Body of pancreas (tissue), 4 donors: ENCODE results near the gene SRRM5. TPM values are rescaled to one million over a fixed set of nuclear protein-coding genes. Genes with fewer than 3 reads are reported as not detected.
"Not testable (repeated sequence)": the region's sequence is repeated elsewhere in the genome, so short reads cannot be mapped to it uniquely, and the experiment has no call there.

Source experiments
- ATAC-seq: fragments of 150-250 bp; one replicate; pipeline ENCODE4 v1.9.1; 2016
- DNase-seq, 4 donors: peaks; one replicate each; pipeline ENCODE4 v3.0.0-alpha.2; 2019
- H3K27ac ChIP-seq, 4 donors: fragments of 200-600 bp; sonication (generic); 1 replicate in 3 of 4; 2 replicates in 1 of 4; pipeline versions ENCODE4 v1.5.1 to v1.6.1; 2016 to 2019; ENCODE audit warnings: mild to moderate bottlenecking in 1 of 4, mixed read lengths in 1 of 4, moderate library complexity in 1 of 4
- H3K27me3 ChIP-seq, 2 donors: fragments of 200-600 bp; sonication (generic); one replicate each; pipeline ENCODE4 v1.6.0; 2016; ENCODE audit warnings: mild to moderate bottlenecking in 1 of 2
- H3K36me3 ChIP-seq, 2 donors: fragments of 200-600 bp; sonication (generic); replicated peaks in 1 of 2; 2 replicates each; pipeline ENCODE4 v1.5.1; 2016; ENCODE audit warnings: low read depth in 2 of 2; ENCODE audit not compliant: insufficient read depth in 1 of 2
- H3K4me1 ChIP-seq: fragments of 200-600 bp; sonication (generic); one replicate; pipeline ENCODE4 v1.6.0; 2016
- H3K4me3 ChIP-seq, 2 donors: fragments of 200-600 bp; sonication (generic); 1 replicate in 1 of 2; 2 replicates in 1 of 2; pipeline ENCODE4 v1.5.1; 2016 to 2019
- H3K9me3 ChIP-seq, 3 donors: fragments of 200-600 bp; sonication (generic); 1 replicate in 2 of 3; 2 replicates in 1 of 3; pipeline ENCODE4 v1.5.1; 2016
- POLR2A ChIP-seq, 3 donors: fragments of 450-650 bp; IDR thresholded peaks; one replicate each; pipeline ENCODE4 v1.6.1; 2016; ENCODE audit warnings: antibody characterized with exemption in 3 of 3, mild to moderate bottlenecking in 2 of 3
- WGBS, 2 donors: methylation state at CpG; one replicate each; pipeline ENCODE4 v1.1.5; 2017; 5-methylcytosine and 5-hydroxymethylcytosine counted together
- intact Hi-C: fragments of 100-400 bp; cut with DNase I; formaldehyde crosslinking; loops from one replicate; pipeline ENCODE4 v1.15.1; 2023
- total RNA-seq, 2 donors: library from RNA; depleted of rRNA; stranded (reverse); fragments of >200 nt; gene quantifications; one replicate each; pipeline ENCODE4 v1.1.0, GENCODE V29; 2016
- TF ChIP-seq, protein P1 (sequence below), 7 experiments: fragments of 450-650 bp in 4 of 7; fragments of 200-600 bp in 3 of 7; sonication (generic) in 3 of 7; IDR thresholded peaks; one replicate each; pipeline ENCODE4 v1.5.1; 2016 to 2019; ENCODE audit warnings: antibody characterized with exemption in 7 of 7

Gene SRRM5
- total RNA-seq, 2 donors from 2014 or later: 0.33 to 2.1 TPM

DNA sequence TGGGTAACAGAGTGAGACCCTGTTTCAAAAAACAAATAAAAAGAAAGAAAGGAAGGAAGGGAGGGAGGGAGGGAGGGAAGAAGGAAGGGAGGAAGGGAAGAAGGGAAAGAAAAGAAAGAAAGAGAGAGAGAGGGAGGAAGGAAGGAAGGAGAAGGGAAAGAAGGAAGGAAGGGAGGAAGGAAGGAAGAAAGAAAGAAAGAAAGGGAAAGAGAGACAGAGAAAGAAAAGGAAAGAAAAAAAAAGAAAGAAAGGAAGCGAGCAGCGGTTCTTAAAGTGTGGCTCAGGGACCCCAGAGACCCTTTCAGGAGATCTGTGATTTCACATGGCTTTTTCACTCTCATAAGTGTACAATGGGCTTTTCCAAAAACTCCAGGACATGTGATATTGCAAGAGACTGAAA, 37.6 kb downstream of the SRRM5 start:
- no peak overlapping the region for H3K4me3 ChIP-seq
- intact Hi-C loops: loop anchor here (5.0 kb wide), 1 partner anchor 107 kb away; no protein-coding TSS in a partner anchor
- H3K27me3 ChIP-seq: no peaks in the 10 kb centered on the region
- DNase-seq: no peak
- no peak for ATAC-seq
- no peak overlapping the region for H3K27ac ChIP-seq
- 80 to 98% methylated on average over 2 of the region's 2 CpGs for WGBS, 2 donors
- TF ChIP-seq, protein P1, sequence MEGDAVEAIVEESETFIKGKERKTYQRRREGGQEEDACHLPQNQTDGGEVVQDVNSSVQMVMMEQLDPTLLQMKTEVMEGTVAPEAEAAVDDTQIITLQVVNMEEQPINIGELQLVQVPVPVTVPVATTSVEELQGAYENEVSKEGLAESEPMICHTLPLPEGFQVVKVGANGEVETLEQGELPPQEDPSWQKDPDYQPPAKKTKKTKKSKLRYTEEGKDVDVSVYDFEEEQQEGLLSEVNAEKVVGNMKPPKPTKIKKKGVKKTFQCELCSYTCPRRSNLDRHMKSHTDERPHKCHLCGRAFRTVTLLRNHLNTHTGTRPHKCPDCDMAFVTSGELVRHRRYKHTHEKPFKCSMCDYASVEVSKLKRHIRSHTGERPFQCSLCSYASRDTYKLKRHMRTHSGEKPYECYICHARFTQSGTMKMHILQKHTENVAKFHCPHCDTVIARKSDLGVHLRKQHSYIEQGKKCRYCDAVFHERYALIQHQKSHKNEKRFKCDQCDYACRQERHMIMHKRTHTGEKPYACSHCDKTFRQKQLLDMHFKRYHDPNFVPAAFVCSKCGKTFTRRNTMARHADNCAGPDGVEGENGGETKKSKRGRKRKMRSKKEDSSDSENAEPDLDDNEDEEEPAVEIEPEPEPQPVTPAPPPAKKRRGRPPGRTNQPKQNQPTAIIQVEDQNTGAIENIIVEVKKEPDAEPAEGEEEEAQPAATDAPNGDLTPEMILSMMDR (IDR thresholded peaks at IDR 0.05): no peak
- no peak for TF ChIP-seq POLR2A (IDR thresholded peaks at IDR 0.05)
- peaks cover 10% of the 10 kb centered on the region for H3K4me1 ChIP-seq
- H3K36me3 ChIP-seq: no peaks in the 10 kb centered on the region
- H3K9me3 ChIP-seq: no peaks in the 10 kb centered on the region

DNA sequence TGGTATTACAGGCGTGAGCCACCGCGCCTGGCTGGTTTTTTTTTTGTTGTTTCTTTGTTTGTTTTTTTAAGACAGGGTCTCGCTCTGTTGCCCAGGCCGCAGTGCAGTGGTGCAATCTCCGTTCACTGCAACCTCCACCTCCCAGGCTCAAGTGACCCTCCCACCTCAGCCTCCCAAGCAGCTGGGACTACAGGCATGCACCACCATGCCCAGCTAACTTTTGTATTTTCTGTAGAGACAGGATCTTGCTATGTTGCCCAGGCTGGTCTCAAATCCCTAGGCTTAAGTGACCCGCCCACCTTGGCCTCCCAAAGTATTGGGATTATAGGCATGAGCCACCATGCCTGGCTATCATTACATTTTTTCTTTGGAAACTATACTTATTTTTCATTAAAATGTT, 38.4 kb downstream of the SRRM5 start:
- WGBS, 2 donors: 96 to 98% methylated on average over 7 of the region's 7 CpGs
- H3K4me3 ChIP-seq, H3K27ac ChIP-seq, DNase-seq, intact Hi-C loops, H3K27me3 ChIP-seq, H3K9me3 ChIP-seq, ATAC-seq, H3K36me3 ChIP-seq: not testable (repeated sequence)
- H3K4me1 ChIP-seq: peaks cover 10% of the 10 kb centered on the region

DNA sequence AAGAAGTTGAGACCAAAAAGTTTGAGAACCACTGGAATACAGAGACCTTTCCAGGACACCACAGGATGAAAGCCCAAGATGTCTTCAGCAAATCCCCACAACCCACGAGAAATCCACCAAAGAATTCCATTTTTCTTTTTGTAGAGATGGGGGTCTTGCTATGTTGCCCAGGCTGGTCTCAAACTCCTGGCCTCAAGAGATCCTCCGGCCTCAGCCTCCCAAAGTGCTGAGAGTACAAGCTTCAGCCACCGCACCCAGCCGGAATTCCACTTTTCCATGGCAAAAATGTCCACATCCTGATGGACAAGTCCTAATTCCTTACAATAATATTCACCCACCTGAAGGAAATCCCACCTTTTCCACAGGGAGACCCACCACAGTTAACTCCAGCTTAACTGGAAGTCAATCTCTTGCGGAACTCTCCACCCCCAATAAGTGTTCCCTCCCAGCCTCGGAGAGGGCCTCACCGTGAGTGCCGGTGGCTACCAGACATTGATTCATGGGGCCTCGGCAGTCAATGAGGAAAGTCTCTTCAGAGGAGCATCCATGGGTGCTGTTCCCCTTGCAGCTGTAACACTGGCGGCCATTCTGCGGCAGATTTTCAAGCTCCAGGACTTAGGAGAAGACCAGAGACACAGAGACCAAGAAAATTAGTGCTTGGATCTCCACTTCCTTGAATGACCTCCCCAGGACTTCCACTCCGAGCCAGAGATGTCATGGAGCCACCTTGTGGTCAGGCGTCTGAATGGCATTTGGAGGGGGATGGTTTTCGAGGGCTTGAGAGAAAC, 40.1 kb downstream of the SRRM5 start:
- Histone ChIP-seq H3K4me1 (peaks cover 10% of the 10 kb centered on the region), H3K27me3 (no peaks in the 10 kb centered on the region), H3K9me3 (no peaks in the 10 kb centered on the region), H3K27ac (peak overlapping the region; percentile 48 to 80 (median 72)), H3K36me3 (no peaks in the 10 kb centered on the region), H3K4me3 (peak overlapping the region; percentile 2 to 29)
- intact Hi-C loops: no loop called here
- TF ChIP-seq, protein P1 (IDR thresholded peaks at IDR 0.05): peak; percentile 61 to 85 (median 85)
- peak in 1 of 3 donors; percentile 27 for TF ChIP-seq POLR2A (IDR thresholded peaks at IDR 0.05)
- DNase-seq (peak; percentile 73 to 77 (median 76)), ATAC-seq (peak; percentile 95)
- 39 to 42% methylated on average over 8 to 14 of the region's 14 CpGs for WGBS, 2 donors

DNA sequence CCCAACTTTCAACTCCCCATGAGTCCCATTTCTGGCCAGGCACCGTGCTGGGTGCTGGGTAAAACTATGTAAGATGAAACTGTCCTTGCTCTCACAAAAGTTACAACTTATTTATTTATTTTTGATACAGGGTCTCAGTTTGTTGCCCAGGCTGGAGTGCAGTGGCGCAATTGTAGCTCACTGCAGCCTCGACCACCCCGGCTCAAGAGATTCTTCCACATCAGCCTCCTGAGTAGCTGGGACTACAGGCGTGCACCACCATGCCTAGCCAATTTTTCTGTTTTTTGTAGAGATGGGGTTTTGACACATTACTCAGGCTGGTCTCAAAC, 40.6 kb downstream of the SRRM5 start:
- Histone ChIP-seq H3K9me3 (no peaks in the 10 kb centered on the region), H3K4me1 (peaks cover 10% of the 10 kb centered on the region), H3K4me3 (no peak overlapping the region), H3K27ac (peak overlapping the region in 1 of 4 donors; percentile 77), H3K27me3 (no peaks in the 10 kb centered on the region), H3K36me3 (no peaks in the 10 kb centered on the region)
- WGBS, 2 donors: 52 to 61% methylated on average over 5 of the region's 5 CpGs
- DNase-seq (no peak), ATAC-seq (no peak)
- TF ChIP-seq POLR2A (IDR thresholded peaks at IDR 0.05): no peak
- TF ChIP-seq, protein P1 (IDR thresholded peaks at IDR 0.05): no peak
- intact Hi-C loops: no loop called here

DNA sequence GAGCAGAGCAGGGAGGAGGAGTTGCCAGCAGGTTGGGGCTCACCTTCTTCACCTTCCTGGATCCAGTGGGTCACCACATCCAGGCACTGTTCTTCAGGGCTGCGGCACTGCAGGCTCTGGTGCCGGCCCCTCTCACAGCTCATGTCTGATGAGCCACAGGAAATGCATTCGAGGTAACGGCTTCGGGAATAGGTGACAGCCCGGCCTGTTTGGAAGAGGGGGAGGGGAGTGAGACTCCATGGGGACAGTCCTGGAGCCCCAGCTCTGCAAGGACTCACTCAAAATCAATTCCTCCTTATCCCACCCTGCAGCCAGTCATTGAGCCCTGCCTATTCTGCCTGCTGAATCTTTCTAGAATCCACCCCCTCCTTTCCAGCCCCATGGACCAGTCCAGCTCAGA, 44.5 kb downstream of the SRRM5 start:
- no peaks in the 10 kb centered on the region for H3K36me3 ChIP-seq

More for the DNA sequence above, 44.5 kb downstream of the SRRM5 start:
- DNase-seq (no peak), ATAC-seq (no peak)
- Histone ChIP-seq H3K27ac (no peak overlapping the region), H3K4me1 (peaks cover 6% of the 10 kb centered on the region), H3K9me3 (no peaks in the 10 kb centered on the region), H3K4me3 (no peak overlapping the region), H3K27me3 (no peaks in the 10 kb centered on the region)
- no peak for TF ChIP-seq POLR2A (IDR thresholded peaks at IDR 0.05)
- TF ChIP-seq, protein P1 (IDR thresholded peaks at IDR 0.05): no peak
- intact Hi-C loops: no loop called here
- WGBS, 2 donors: 81% methylated on average over 6 of the region's 6 CpGs; no CpG with 5 or more reads in 1 of the 2 donors
